LNCaP clone FGC (cell line): ENCODE results near the gene VAC14.

Source experiments
- DNase-seq: peaks from one replicate; pipeline ENCODE4 v3.0.0-alpha.2; 2011; ENCODE audit warnings: low read depth
- H3K4me3 ChIP-seq: 2 replicates; pipeline ENCODE4 v1.5.1; 2011; ENCODE audit warnings: mild to moderate bottlenecking, low read depth, low read length, control low read depth
- CTCF ChIP-seq: IDR thresholded peaks from 2 replicates; pipeline ENCODE4 v1.5.1; 2012; ENCODE audit warnings: mild to moderate bottlenecking; ENCODE audit not compliant: control insufficient read depth, insufficient read depth; ENCODE audit errors: extremely low read depth

VAC14 gene

GRCh38 chr16:70661918-70662641 is 138.9 kb downstream of the VAC14 start:
- no peak for DNase-seq
- no peak for TF ChIP-seq CTCF
- H3K4me3 ChIP-seq, result no peak overlapping the region

- TF ChIP-seq CTCF, result no peak
- H3K4me3 ChIP-seq, result no peak overlapping the region
- no peak for DNase-seq
Observed at GRCh38 chr16:70661534-70661917, 139.4 kb downstream of the VAC14 start.

DNA sequence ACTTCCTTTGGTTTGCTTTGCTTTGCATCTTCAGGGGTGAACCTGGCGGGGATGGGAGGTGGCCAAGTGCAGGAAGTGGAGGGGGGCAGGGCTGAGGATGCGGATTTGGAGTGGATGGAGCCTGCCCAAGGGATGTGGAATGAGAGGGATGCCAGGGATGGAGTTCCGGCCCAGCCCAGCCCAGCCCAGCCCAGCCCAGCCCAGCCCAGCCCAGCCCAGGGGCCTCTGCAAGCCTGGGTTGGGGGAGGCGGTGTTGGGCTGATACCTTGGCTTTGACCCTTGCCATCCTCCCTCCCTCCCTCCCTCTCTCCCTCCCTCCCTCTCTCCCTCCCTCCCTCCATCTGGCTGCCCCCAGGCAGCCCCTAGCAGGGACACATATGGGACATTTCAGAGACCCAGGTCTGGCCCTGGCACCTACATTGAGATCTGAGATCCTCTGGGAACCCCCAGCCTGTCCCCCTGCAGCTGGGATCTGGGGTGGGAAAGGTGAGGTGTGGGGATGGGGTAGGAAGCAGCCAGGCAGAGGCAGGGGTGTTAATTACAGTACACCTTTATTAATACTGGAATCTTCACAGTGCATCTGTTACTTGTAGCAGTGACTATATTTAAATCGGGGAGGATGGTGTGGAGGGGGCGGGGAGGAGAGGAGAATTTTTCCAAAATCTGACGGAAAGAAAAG is 140.1 kb downstream of the VAC14 start:
- no peak for DNase-seq
- TF ChIP-seq CTCF, result no peak
- no peak overlapping the region for H3K4me3 ChIP-seq

- no peak overlapping the region for H3K4me3 ChIP-seq
- TF ChIP-seq CTCF, result no peak
- DNase-seq, result no peak
Observed at GRCh38 chr16:70659953-70660671, 140.8 kb downstream of the VAC14 start.

GRCh38 chr16:70659546-70659945 is 141.4 kb downstream of the VAC14 start:
- DNase-seq, result no peak
- TF ChIP-seq CTCF, result no peak
- H3K4me3 ChIP-seq, result no peak overlapping the region

DNA sequence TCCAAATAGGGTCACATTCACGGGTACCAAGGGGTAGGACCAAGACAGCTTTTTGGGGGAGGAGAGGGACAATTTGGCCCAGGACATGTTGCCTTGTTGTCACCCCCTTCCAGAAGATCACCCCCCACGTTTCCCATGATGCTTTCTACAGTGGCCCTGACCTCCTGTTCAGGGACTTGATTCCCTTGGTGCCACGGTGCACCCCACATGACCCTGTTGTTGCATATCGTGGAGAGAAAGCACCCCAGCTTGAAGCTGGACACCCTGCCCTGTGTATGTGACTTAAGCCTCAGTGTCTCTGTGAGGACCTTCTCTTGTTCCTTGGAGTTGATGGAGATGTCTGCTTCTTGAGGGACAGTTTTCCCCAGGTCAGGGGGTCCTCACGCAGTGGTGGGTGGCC is 142.0 kb downstream of the VAC14 start:
- TF ChIP-seq CTCF, result no peak
- no peak overlapping the region for H3K4me3 ChIP-seq
- DNase-seq, result no peak
